Measurements from ENCODE around the gene SLC2A9.

DNA sequence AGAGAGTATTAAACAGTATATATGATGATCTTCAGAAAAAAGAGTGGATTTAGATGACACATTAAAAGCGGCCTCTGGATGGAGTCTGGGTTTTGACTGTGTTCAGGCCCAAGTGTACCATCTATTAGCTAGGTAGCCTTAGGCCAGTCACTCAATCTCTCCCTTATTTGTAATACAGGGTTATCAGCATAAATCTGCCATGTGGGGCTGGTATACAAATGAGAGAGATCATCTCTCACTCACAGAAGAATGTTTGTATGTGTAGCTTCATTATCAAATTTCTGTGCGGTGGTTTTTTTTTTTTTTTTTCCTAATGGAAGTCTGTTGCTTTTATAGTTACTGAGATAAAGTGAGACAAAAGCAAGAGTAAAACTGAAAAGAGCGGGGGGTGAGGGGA is 12.7 kb downstream of the SLC2A9 start:
- TF ChIP-seq, protein P1, sequence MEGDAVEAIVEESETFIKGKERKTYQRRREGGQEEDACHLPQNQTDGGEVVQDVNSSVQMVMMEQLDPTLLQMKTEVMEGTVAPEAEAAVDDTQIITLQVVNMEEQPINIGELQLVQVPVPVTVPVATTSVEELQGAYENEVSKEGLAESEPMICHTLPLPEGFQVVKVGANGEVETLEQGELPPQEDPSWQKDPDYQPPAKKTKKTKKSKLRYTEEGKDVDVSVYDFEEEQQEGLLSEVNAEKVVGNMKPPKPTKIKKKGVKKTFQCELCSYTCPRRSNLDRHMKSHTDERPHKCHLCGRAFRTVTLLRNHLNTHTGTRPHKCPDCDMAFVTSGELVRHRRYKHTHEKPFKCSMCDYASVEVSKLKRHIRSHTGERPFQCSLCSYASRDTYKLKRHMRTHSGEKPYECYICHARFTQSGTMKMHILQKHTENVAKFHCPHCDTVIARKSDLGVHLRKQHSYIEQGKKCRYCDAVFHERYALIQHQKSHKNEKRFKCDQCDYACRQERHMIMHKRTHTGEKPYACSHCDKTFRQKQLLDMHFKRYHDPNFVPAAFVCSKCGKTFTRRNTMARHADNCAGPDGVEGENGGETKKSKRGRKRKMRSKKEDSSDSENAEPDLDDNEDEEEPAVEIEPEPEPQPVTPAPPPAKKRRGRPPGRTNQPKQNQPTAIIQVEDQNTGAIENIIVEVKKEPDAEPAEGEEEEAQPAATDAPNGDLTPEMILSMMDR (conservative IDR thresholded peaks at IDR 0.05 in 1 of 2, IDR thresholded peaks at IDR 0.05 in 1 of 2; ENCODE audit: low read depth in 1 of 2, low read length in 2 of 2) = no peak
- TF ChIP-seq EZH2 (IDR thresholded peaks at IDR 0.05; ENCODE audit: low read length, missing control alignments) = no peak
